SH-SY5Y (cell line): ENCODE results near the gene KCNJ6.

ENCODE experiments used
- GATA2 ChIP-seq: IDR thresholded peaks from 2 replicates; pipeline ENCODE4 v1.6.1; 2011; ENCODE audit warnings: mild to moderate bottlenecking, low read depth, low read length
- GATA3 ChIP-seq: IDR thresholded peaks from 2 replicates; pipeline ENCODE4 v1.6.1; 2011; ENCODE audit warnings: low read depth, mild to moderate bottlenecking, low read length, moderate library complexity

KCNJ6 gene

GRCh38 chr21:37916310-37917051 is at the start of gene KCNJ6:
KCNJ6 (minus strand) TSS chr21:37916457; CDS start chr21:37840682, 75,775 bp downstream.
- no peak for TF ChIP-seq GATA2
- no peak for TF ChIP-seq GATA3

GRCh38 chr21:37965088-37965805 is 49.0 kb upstream of the KCNJ6 start:
- TF ChIP-seq GATA3 (no peak), GATA2 (no peak)

- TF ChIP-seq GATA3 (no peak), GATA2 (no peak)
These were observed 42.3 kb upstream of the KCNJ6 start for GRCh38 chr21:37958537-37958936.

GRCh38 chr21:37956772-37957171 is 40.5 kb upstream of the KCNJ6 start:
- TF ChIP-seq GATA2 (no peak), GATA3 (no peak)

GRCh38 chr21:37945036-37945435 is 28.8 kb upstream of the KCNJ6 start:
- TF ChIP-seq GATA2 (no peak), GATA3 (no peak)

- no peak for TF ChIP-seq GATA2
- no peak for TF ChIP-seq GATA3
These were observed 28.2 kb upstream of the KCNJ6 start for GRCh38 chr21:37944496-37944895.

- TF ChIP-seq GATA2 (no peak), GATA3 (no peak)
These were observed 24.4 kb upstream of the KCNJ6 start for GRCh38 chr21:37940691-37941090.

- TF ChIP-seq GATA2 (no peak), GATA3 (no peak)
These were observed 23.6 kb upstream of the KCNJ6 start for GRCh38 chr21:37939838-37940237.

- no peak for TF ChIP-seq GATA2
- TF ChIP-seq GATA3, result no peak
These were observed 23.0 kb upstream of the KCNJ6 start for GRCh38 chr21:37939251-37939650.

- no peak for TF ChIP-seq GATA3
- TF ChIP-seq GATA2, result no peak
These were observed 21.4 kb upstream of the KCNJ6 start for GRCh38 chr21:37937668-37938067.

- TF ChIP-seq GATA3 (no peak), GATA2 (no peak)
These were observed 19.9 kb upstream of the KCNJ6 start for GRCh38 chr21:37936010-37936785.

GRCh38 chr21:37932936-37933335 is 16.7 kb upstream of the KCNJ6 start:
- TF ChIP-seq GATA3 (no peak), GATA2 (no peak)

GRCh38 chr21:37927711-37928110 is 11.5 kb upstream of the KCNJ6 start:
- TF ChIP-seq GATA3, result no peak
- TF ChIP-seq GATA2, result no peak

- TF ChIP-seq GATA3, result no peak
- no peak for TF ChIP-seq GATA2
These were observed 4.8 kb upstream of the KCNJ6 start for GRCh38 chr21:37921091-37921490.

GRCh38 chr21:37917612-37918011 is 1.4 kb upstream of the KCNJ6 start:
- no peak for TF ChIP-seq GATA3
- TF ChIP-seq GATA2, result no peak
